Fibroblast of villous mesenchyme (primary cell): ENCODE measurements around the gene FAM237A. TPM values are rescaled to one million over a fixed set of nuclear protein-coding genes. Genes with fewer than 3 reads are reported as not detected.
A peak's percentile ranks its signal among the peaks of the same experiment; 100 is the strongest.

Source experiments
- DNase-seq: peaks from one replicate; pipeline ENCODE4 v3.0.0-alpha.2; 2010; ENCODE audit warnings: low read depth
- H3K4me3 ChIP-seq: 2 replicates; pipeline ENCODE4 v1.5.1; 2011; ENCODE audit warnings: low read depth, mild to moderate bottlenecking, low read length
- total RNA-seq: library from RNA; depleted of rRNA; stranded (reverse); fragments of >200 nt; gene quantifications from 2 replicates; pipeline ENCODE4 v1.2.3, GENCODE V29; 2012
- TF ChIP-seq, protein P1 (sequence below): IDR thresholded peaks from 2 replicates; pipeline ENCODE4 v1.5.1; 2012; ENCODE audit warnings: low read depth, mild to moderate bottlenecking, low read length; ENCODE audit not compliant: insufficient read depth

The FAM237A gene
- not detected in 2 replicates for total RNA-seq

DNA sequence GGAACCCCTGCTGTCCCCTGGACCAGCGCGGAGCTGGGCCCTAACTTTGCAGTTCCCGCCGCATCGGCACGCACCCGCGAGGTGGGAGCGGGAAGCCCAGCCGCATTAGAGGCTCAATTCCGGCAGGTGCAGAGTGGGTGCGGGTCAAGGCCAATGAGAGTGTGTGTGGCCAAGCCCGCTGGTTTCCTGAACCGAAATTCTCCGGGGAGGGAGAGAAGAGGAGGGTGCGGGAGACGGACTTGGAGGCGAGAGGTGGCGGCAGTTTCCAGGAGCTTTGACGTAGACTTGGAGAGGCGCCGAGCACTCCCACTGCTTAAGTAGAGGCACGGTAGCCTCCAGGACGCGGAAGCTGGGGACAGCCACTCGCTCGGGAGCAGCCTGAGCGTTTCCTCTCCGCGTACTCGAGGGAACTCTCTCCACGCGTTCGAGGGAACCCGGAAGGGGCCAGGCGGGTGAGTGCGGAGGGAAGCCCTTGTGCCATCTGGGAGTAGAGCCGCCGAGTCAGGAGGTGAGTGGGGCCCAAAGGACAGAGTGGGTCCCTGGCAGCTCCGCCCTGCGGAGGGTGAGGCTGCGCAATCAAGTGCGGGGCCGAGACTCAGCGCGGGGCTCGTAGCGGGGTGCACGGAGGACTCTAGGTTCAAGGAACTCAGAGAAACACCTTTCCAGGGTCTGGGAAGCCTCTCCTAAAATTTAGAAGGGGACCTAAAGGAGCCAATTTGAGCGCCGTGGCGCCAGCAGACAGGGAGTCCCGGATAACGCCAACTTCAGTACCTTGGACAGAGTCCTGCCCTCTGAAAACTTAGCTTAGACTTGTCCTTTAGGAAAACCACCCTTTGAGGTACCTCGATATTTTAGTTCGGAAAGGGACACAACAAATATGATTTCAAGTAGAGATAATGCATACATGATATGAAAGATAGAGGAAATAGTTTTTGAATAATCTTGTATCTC is at the start of gene FAM237A:
FAM237A (plus strand) TSS at position 413 of the 951 bp plus-strand sequence. CDS start 1,750 bp downstream, outside the sequence.
- TF ChIP-seq, protein P1, sequence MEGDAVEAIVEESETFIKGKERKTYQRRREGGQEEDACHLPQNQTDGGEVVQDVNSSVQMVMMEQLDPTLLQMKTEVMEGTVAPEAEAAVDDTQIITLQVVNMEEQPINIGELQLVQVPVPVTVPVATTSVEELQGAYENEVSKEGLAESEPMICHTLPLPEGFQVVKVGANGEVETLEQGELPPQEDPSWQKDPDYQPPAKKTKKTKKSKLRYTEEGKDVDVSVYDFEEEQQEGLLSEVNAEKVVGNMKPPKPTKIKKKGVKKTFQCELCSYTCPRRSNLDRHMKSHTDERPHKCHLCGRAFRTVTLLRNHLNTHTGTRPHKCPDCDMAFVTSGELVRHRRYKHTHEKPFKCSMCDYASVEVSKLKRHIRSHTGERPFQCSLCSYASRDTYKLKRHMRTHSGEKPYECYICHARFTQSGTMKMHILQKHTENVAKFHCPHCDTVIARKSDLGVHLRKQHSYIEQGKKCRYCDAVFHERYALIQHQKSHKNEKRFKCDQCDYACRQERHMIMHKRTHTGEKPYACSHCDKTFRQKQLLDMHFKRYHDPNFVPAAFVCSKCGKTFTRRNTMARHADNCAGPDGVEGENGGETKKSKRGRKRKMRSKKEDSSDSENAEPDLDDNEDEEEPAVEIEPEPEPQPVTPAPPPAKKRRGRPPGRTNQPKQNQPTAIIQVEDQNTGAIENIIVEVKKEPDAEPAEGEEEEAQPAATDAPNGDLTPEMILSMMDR, result no peak
- peak; percentile 60 for DNase-seq
- no peak within 1 kb of the TSS for H3K4me3 ChIP-seq

DNA sequence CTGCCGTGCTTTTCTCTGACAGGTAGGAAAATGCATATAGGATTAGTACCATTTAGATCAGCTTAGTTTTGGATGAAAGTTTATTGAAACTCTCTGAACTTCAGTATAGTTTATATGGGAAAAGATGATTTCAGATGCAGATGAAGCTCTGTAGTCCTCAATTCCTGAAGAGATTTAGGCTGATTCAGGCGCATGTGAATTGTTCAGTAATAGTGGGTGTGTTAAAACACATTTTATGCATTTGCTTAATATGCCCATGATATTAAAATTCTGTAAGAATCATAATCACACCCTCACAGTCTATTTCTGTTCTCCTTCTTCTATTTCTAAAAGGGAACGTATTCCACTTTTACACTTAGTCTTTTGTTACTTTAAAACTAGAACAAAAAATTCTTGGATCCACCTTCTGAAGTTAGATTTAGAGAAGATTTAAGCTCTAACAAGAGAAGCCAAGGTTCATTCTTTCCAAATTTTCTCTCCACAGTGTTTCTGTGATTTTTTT is 44.5 kb upstream of the FAM237A start:
- H3K4me3 ChIP-seq, result no peak overlapping the region
- TF ChIP-seq, protein P1, result no peak
- no peak for DNase-seq

DNA sequence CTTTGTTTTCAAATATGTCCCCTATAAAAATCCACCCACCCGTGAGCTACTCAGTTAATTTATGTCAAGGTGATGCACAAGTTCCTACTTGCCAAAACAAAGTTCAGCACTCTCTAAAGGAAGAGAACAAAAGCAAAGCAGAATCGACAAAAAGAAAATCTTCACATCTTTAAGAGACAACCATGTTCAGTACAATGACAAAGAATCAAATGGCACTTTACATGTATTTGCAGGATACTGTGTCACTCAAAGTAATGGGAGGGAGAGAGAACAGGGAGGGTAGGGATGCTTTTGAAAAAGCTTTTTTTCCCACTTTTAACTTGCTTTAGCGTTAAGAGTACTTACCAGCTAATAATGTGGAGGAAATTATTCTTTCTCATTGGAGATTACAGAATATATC is 39.0 kb upstream of the FAM237A start:
- TF ChIP-seq, protein P1, result no peak
- no peak for DNase-seq
- no peak overlapping the region for H3K4me3 ChIP-seq

DNA sequence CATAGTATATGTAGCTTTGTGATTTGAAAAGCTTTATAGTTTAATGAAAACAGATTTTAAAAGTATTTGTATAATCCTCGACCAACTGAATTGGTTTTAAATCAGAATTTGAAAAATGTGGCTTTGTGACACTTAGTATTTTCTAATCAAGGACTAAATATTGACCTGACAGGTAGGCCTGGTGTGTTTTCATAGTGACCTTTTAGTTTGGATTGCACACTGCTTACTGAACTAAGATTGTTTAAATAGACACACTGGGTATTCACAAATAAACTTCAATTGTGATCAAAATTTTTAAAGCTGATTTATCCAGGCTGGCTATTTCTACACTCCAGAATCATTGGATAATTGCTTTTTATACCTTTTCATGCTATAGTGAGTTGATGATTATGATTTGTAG is 31.8 kb upstream of the FAM237A start:
- TF ChIP-seq, protein P1, result no peak
- DNase-seq, result no peak

DNA sequence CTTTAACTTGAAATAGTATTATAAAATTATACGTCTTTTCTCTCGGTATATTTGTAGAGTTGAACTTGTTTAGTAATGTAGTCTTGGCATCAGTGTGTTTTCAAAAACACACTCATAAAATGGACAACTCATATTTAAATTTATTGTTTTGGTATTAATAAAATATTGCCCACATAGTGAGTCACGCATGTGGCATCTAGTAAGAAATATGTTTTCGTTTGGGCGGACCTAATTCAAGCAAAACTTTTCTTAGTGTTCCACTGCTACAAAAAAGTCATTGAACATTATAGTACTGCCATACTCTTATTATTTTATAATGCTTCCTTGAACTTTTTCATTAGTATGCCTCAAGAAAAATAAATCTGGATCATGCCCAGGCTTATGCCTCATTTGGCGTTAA is 31.1 kb upstream of the FAM237A start:
- H3K4me3 ChIP-seq, result no peak overlapping the region
- DNase-seq, result no peak
- TF ChIP-seq, protein P1, result no peak

More for the DNA sequence above, 31.8 kb upstream of the FAM237A start:
- H3K4me3 ChIP-seq, result no peak overlapping the region

DNA sequence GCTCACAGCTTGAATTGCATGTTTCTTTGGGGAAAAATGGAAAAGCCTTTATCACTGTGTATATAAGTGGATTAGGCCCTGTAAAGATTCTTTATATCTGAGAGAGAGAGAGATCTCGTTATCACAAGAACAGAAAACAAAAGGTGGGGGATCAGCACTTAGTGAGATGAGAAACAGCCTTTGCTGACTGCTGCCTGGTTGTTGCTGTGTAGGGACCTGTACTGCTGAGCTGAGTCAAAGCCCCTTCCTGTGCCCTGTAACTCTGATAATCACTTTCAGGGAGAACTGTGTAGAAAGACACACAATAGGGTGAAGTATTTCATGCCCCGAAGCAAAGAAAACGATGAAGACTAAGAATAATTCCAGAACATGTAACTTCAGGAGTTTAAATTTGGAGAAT is 30.6 kb upstream of the FAM237A start:
- TF ChIP-seq, protein P1, result no peak
- H3K4me3 ChIP-seq, result no peak overlapping the region
- DNase-seq, result no peak

DNA sequence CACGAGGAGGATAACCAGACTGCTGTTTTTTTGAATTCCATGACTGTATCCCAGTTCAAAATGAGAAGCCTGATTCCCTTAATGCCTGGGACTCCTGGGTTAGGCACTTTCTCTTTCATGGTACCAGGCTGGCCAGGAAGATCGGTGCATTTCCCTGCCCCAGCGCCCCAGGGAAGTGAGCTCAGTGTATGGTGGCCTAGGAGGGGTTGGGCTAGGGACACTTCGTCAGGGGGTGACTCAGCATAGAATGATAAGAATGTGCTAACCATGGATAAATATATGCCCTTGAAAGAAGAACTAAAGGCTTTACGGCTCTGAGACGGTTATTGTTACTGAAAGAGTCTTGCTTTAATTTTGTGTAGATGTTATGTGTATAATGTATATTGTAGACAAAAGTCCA is 27.5 kb upstream of the FAM237A start:
- peak; percentile 4 for DNase-seq
- no peak overlapping the region for H3K4me3 ChIP-seq
- TF ChIP-seq, protein P1, result no peak
